Common myeloid progenitor, CD34-positive (primary cell): ENCODE data around the gene TRABD.
A peak's percentile ranks its signal among the peaks of the same experiment; 100 is the strongest.

Source experiments
- CTCF ChIA-PET: fragments of 350-600 bp; sonication (Branson Sonifier 250); formaldehyde crosslinking; loops from one replicate; lab custom pipeline; 2021; ENCODE audit warnings: antibody characterized with exemption; lab: Charles Lee
- POLR2A ChIA-PET: fragments of 350-600 bp; sonication (Branson Sonifier 250); formaldehyde crosslinking; loops from one replicate; lab custom pipeline; 2021; ENCODE audit warnings: antibody characterized with exemption; lab: Charles Lee
- DNase-seq, 3 donors: peaks; one replicate each; pipeline versions ENCODE4 v3.0.0 to v3.0.0-alpha.2; 2013
- H3K27ac ChIP-seq, 2 experiments: 1 replicate in 1 of 2; 2 replicates in 1 of 2; pipeline ENCODE4 v1.7.0; 2013; ENCODE audit warnings: inconsistent platforms in 2 of 2, low read length in 2 of 2, mild to moderate bottlenecking in 2 of 2, low read depth in 1 of 2, moderate library complexity in 1 of 2; ENCODE audit not compliant: severe bottlenecking in 2 of 2, insufficient read depth in 1 of 2, poor library complexity in 1 of 2
- H3K27me3 ChIP-seq, 5 experiments: replicated peaks in 2 of 5; 1 replicate in 3 of 5; 2 replicates in 2 of 5; pipeline versions ENCODE4 v1.6.1 to v1.7.0; 2013; ENCODE audit warnings: low read length in 4 of 5, mild to moderate bottlenecking in 2 of 5, moderate library complexity in 2 of 5, inconsistent platforms in 1 of 5; ENCODE audit not compliant: insufficient read depth in 5 of 5, control insufficient read depth in 4 of 5
- H3K36me3 ChIP-seq, 4 experiments: 1 replicate in 2 of 4; 2 replicates in 2 of 4; pipeline versions ENCODE4 v1.6.1 to v1.7.0; 2013; ENCODE audit warnings: low read length in 3 of 4, control low read depth in 1 of 4, mild to moderate bottlenecking in 1 of 4; ENCODE audit not compliant: control insufficient read depth in 4 of 4, insufficient read depth in 4 of 4
- H3K4me1 ChIP-seq, 4 experiments: 1 replicate in 3 of 4; 2 replicates in 1 of 4; pipeline versions ENCODE4 v1.6.1 to v1.7.1; 2013; ENCODE audit warnings: low read length in 3 of 4, mild to moderate bottlenecking in 3 of 4, control low read depth in 1 of 4, inconsistent platforms in 1 of 4, moderate library complexity in 1 of 4; ENCODE audit not compliant: control insufficient read depth in 4 of 4, insufficient read depth in 4 of 4; ENCODE audit errors: control extremely low read depth in 1 of 4
- H3K4me3 ChIP-seq, 7 experiments: 1 replicate in 4 of 7; 2 replicates in 3 of 7; pipeline versions ENCODE4 v1.5.1 to v1.7.0; 2013; ENCODE audit warnings: mild to moderate bottlenecking in 7 of 7, low read length in 6 of 7, moderate library complexity in 6 of 7, inconsistent platforms in 2 of 7, low read depth in 2 of 7, control low read depth in 1 of 7; ENCODE audit not compliant: insufficient read depth in 4 of 7, control insufficient read depth in 1 of 7; ENCODE audit errors: extremely low read depth in 1 of 7
- H3K9me3 ChIP-seq, 5 experiments: 1 replicate in 4 of 5; 2 replicates in 1 of 5; pipeline versions ENCODE4 v1.6.1 to v1.7.1; 2013; ENCODE audit warnings: low read length in 4 of 5, mild to moderate bottlenecking in 2 of 5, inconsistent platforms in 1 of 5, low read depth in 1 of 5, moderate library complexity in 1 of 5; ENCODE audit not compliant: control insufficient read depth in 4 of 5, insufficient read depth in 2 of 5; ENCODE audit errors: control extremely low read depth in 1 of 5
- WGBS: methylation state at CpG from one replicate; pipeline ENCODE4 v1.1.5; 2013; ENCODE audit not compliant: insufficient coverage; 5-methylcytosine and 5-hydroxymethylcytosine counted together

Gene TRABD

GRCh38 chr22:50216055-50216683 lies 30.5 kb downstream of the TRABD start:
- no peaks in the 10 kb centered on the region for H3K9me3 ChIP-seq
- peaks cover 0 to 8% (median 3%) of the 10 kb centered on the region in 4 experiments for H3K4me1 ChIP-seq
- over 99% methylated on average over 13 of the region's 15 CpGs for WGBS
- H3K27ac ChIP-seq: no peak overlapping the region
- H3K27me3 ChIP-seq: no peaks in the 10 kb centered on the region
- no peak for DNase-seq
- H3K36me3 ChIP-seq: peaks cover 13 to 86% (median 60%) of the 10 kb centered on the region in 4 experiments
- CTCF ChIA-PET: interaction anchor here (0.5 to 2.7 kb wide), 4 partner anchors 21 to 110 kb away, joined by 3 to 10 read pairs (median 5); partner anchors contain the start of gene TUBGCP6
- POLR2A ChIA-PET: no interaction called here
- H3K4me3 ChIP-seq: no peak overlapping the region

- 97% methylated on average over 49 of the region's 57 CpGs for WGBS
- Histone ChIP-seq H3K4me3 (no peak overlapping the region), H3K27ac (no peak overlapping the region), H3K27me3 (no peaks in the 10 kb centered on the region), H3K4me1 (peaks cover 0 to 8% (median 3%) of the 10 kb centered on the region in 4 experiments), H3K36me3 (peaks cover 12 to 89% (median 61%) of the 10 kb centered on the region in 4 experiments), H3K9me3 (no peaks in the 10 kb centered on the region)
- POLR2A ChIA-PET: no interaction called here
- CTCF ChIA-PET: interaction anchor here (0.5 to 2.7 kb wide), 4 partner anchors 20 to 111 kb away, joined by 3 to 10 read pairs (median 5); partner anchors contain the start of gene TUBGCP6
- DNase-seq: no peak
Observed at GRCh38 chr22:50216684-50217520, 31.2 kb downstream of the TRABD start.

DNA sequence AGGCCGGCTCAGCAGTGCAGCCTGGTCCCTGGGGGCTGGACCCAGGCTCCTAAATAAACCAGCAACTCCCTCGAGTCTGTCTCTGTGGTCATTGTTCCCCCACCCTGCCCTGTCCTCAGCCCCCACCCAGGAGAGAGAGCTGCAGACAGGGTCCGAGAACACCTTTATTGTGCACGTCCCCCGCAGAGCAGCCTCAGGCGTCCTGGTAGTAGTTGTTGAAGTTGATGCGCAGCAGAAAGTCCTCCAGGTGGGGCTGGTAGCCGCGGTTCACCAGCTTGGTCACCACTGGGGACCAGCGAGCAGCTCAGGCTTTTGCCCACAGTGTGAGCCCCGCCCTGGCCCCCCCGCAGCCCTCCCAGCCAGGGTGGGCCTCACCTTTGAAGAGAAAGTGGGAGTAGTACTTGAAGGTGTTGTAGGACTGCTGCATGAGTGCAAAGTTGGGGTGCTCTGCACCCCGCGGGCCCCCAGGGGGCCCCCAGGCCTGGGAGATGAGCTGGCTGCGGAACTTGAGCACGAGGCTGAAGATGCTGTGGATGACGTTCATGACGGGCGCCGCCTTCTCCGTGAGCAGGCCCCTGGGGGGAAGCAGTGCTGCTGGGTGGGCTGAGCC lies 31.9 kb downstream of the TRABD start:
- WGBS: 94% methylated on average over 20 of the region's 21 CpGs
- CTCF ChIA-PET: interaction anchor here (1.0 to 1.1 kb wide), 2 partner anchors 11 to 23 kb away, joined by 3 read pairs; no protein-coding TSS in a partner anchor
- Histone ChIP-seq H3K27ac (no peak overlapping the region), H3K36me3 (peaks cover 12 to 89% (median 59%) of the 10 kb centered on the region in 4 experiments), H3K27me3 (no peaks in the 10 kb centered on the region), H3K9me3 (no peaks in the 10 kb centered on the region), H3K4me1 (peaks cover 0 to 8% (median 3%) of the 10 kb centered on the region in 4 experiments), H3K4me3 (no peak overlapping the region)
- no peak for DNase-seq
- POLR2A ChIA-PET: no interaction called here

DNA sequence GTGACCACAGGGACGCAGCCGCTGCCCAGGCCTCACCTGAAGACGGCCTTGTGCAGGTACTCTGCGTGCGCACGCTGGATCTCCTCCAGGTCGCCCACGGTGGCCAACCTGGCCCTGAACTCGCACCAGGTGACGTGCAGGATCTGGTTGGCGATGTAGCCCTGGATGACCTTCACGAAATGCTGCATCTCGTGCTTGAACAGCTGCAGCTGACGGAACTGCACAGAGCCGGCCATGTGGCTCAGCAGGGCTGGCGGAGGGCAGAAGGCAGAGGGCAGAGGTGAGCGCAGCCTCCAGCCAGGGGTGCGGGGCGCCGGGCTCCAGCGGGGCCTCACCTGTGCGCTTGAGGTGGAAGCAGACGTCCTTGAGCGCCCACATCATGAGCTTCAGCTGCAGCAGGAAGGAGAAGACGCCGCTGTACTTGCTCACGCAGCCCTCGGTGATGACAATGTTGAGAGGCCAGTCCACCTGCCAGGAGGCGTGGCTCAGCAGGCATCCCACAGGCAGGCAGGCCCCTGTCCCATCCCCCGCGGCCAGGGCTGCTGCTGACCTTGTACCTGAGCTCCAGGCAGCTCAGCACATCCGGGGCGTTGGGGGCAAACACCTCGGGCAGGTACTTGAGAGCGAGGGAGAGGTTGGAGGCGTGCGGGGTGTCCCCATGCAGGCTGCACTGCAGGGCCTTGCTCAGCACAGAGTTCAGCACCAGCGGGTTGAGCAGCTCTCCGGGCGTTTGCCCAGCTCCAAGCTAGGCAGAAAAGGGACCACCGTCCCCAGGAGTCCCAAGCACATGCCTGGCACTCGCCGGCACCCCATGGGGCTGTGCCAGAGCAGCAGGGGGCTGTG lies 32.7 kb downstream of the TRABD start:
- H3K36me3 ChIP-seq: peaks cover 12 to 89% (median 55%) of the 10 kb centered on the region in 4 experiments
- H3K9me3 ChIP-seq: no peaks in the 10 kb centered on the region
- ChIA-PET POLR2A (no interaction called here), CTCF (interaction anchor here (1.0 to 1.4 kb wide), 3 partner anchors 12 to 23 kb away, joined by 3 to 4 read pairs (median 3); no protein-coding TSS in a partner anchor)
- peaks cover 0 to 8% (median 3%) of the 10 kb centered on the region in 4 experiments for H3K4me1 ChIP-seq
- no peak overlapping the region for H3K4me3 ChIP-seq
- no peak for DNase-seq
- H3K27me3 ChIP-seq: no peaks in the 10 kb centered on the region
- 94% methylated on average over 30 of the region's 43 CpGs for WGBS
- H3K27ac ChIP-seq: no peak overlapping the region

- ChIA-PET POLR2A (no interaction called here), CTCF (interaction anchor here (1.4 kb wide), 1 partner anchor 19 kb away, joined by 4 read pairs; no protein-coding TSS in a partner anchor)
- Histone ChIP-seq H3K27ac (no peak overlapping the region), H3K27me3 (no peaks in the 10 kb centered on the region), H3K9me3 (no peaks in the 10 kb centered on the region), H3K4me1 (peaks cover 0 to 8% (median 3%) of the 10 kb centered on the region in 4 experiments), H3K36me3 (peaks cover 12 to 89% (median 56%) of the 10 kb centered on the region in 4 experiments), H3K4me3 (no peak overlapping the region)
- peak; percentile 52 to 71 (median 68) for DNase-seq
- WGBS: 66% methylated on average over 38 of the region's 42 CpGs
Observed at GRCh38 chr22:50218996-50219727, 33.4 kb downstream of the TRABD start.
